ENCODE data around the gene TCF7L1.

- TF ChIP-seq CTCF (conservative IDR thresholded peaks at IDR 0.05) = no peak
- TF ChIP-seq EZH2 (IDR thresholded peaks at IDR 0.05; ENCODE audit: low read depth) = no peak
Measured at GRCh38 chr2:85106489-85107180, 26.6 kb upstream of the TCF7L1 start.
